GM21515 (cell line): ENCODE results near the gene RGS12.

Experiments
- ATAC-seq: cut with Tn5 transposase; IDR thresholded peaks from one replicate; pipeline ENCODE4 v1.9.1; 2021; ENCODE audit not compliant: unreplicated experiment

The RGS12 gene

DNA sequence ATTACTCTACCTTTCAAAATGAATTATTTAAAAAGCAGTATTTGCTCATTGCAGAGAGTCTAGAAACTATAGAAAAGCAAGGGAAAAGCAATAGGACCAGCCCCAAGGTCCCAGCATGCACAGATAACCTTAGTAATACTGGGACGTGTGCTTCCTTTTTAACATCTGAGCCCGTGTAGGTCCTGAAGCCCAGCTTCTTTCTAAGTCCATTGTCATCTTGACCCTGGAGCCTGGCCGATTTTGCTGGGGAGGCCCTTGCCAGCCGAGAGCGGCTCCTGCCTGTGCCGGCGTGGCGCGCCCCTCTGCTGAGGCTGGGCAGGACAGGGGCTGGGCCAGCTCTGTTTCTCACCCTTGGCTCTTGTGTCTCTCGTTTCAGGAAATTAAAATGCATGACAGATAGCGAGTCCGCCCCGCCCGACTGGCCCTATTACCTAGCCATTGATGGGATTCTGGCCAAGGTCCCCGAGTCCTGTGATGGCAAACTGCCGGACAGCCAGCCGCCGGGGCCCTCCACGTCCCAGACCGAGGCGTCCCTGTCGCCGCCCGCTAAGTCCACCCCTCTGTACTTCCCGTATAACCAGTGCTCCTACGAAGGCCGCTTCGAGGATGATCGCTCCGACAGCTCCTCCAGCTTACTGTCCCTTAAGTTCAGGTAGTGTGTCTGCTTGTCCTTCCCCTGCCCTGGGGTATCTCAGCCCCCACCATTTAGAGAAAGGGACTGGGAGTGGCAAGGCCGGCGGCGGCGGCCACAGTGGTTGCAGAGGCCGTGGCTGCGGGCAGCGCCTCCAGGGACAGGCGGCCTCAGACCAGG, 39.8 kb upstream of the RGS12 start:
- ATAC-seq, result no peak

DNA sequence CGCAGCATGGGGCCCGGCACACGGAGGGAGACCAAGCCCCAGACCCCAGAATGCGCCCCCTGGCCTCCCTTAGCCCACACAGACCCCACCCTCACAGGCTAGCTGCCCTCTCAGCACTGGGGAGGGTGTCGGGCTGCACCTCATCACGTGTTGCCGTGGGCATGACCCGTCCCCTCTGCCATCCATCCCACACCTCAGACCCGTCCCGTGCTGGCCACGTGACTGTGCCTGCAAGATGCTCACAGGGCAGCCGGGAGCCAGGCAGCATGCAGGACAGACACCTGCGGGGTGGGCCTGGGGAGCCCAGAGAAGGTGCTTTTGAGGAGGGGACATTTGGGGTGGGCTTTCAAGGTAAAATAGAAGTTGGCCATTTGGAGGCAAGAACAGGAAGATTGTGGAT, 39.0 kb upstream of the RGS12 start:
- ATAC-seq, result no peak

DNA sequence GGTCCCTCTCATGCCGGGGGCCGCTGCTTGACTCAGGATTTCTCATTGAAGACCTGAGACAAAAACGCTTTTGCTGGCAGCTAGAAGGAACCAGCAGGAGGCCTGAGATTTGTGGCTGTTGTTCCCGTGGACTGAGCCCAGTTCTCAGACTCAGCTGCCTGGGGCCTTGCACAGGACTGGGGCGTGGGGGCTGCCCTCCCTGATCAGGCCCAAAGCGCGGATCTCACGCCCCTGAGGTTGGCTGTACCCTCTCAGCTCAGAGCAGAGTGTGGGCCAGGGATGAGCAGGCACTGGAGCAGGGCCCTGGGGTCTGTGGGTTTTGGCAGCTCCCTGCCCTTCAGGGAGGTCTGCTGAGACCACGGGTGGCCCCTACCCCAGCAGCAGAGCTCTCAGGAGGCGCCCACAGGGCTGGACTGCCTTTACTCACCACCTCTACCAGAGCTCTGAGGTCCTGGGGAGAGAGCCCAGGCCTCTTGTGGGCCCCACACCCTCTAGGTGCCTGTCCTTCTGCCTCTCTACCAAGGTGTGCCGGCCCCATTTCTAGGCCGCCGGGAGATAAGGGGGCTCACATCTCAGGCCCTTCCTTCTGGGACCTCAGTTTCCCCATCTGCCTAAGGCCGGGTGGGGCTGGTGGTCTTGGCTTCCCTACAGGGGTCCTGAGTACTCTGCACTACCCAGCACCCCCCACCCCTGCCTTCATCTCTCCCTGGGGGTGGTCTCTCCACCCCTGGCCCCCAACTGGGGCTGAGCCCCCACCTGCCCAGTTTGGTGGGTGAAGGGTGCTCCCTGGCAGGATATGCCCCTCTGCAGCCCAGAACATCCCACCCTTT, 38.3 kb upstream of the RGS12 start:
- ATAC-seq, result no peak

DNA sequence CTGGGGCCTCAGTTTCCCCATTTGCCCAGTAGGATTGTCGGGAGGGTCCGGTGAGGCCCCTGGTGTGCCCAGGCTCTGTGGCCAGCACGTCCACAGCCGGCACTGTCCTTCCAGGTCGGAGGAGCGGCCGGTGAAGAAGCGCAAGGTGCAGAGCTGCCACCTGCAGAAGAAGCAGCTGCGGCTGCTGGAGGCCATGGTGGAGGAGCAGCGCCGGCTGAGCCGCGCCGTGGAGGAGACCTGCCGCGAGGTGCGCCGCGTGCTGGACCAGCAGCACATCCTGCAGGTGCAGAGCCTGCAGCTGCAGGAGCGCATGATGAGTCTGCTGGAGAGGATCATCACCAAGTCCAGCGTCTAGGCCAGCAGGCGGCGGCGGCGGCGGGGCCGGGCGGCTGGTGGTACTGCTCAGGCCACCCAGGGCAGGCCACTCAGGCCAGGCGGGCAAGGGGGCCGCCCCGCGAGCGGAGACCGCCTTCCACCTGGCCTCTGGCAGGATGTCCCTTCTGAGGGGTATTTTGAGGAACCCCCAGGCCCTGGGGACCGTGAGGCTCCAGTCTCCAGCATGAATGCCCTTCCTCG, 37.1 kb upstream of the RGS12 start:
- ATAC-seq, result no peak

DNA sequence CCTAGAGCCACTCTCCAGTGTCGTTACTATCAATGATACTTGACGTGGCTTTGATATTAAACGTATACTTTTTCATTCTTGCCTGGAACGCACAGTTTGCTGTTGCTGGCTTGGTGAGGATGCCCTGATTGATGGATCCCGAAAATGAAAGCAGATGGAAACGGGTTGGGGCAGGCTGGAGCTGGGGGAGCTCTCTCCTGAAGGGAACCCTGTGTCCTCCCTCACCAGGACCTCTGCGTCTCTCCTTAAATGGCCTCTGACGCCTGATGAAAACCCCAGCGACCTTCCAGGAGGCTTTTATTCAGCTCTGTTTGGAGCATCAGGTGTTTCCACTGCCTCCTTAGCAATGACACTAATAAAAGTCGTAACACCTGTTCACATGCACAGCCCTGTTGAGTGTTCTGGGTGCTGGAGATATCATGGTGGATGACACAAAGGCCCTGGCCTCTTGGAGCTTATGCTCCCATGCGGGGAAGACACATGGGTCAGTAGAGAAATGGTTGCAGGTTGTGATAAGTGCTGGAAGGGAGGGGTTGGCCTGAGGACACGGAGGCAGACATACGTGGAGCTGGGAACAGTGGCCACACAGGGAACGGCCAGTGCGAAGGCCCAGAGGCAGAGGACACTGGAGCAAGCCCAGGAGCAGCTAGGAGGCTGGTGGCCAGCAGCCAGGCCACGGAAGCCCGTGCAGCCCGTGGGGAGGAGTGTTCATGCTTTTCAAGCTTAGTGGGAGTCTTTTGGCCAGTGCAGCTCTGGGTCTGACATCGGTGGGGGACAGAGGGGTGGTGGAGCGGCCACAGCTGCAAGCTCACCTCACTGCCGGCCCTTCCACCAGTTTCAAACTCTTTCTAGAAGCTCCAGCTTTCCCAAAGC, 36.4 kb upstream of the RGS12 start:
- ATAC-seq, result no peak

DNA sequence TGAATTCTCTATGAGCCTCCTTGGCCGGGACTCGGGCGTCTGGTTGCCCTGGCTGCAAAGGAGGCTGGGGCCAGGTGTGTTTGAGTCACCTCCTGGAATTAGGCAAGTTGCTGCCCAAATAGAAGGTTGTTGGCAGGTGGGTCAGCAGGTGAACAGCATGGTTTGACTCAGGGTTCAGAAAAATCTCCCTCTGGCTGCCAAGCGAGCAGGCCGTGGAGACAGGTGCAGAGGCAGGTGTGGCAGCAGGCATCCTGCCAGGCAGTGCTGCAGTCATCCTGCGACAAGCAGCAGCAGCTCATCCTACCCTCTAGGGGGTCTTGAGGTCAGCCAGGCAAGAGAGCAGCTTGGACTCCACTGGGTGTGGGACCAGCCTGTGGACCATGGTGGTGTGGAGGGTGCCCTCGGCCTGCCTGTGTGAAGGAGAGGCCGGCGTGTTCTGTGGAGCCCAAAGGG, 35.7 kb upstream of the RGS12 start:
- ATAC-seq, result no peak

DNA sequence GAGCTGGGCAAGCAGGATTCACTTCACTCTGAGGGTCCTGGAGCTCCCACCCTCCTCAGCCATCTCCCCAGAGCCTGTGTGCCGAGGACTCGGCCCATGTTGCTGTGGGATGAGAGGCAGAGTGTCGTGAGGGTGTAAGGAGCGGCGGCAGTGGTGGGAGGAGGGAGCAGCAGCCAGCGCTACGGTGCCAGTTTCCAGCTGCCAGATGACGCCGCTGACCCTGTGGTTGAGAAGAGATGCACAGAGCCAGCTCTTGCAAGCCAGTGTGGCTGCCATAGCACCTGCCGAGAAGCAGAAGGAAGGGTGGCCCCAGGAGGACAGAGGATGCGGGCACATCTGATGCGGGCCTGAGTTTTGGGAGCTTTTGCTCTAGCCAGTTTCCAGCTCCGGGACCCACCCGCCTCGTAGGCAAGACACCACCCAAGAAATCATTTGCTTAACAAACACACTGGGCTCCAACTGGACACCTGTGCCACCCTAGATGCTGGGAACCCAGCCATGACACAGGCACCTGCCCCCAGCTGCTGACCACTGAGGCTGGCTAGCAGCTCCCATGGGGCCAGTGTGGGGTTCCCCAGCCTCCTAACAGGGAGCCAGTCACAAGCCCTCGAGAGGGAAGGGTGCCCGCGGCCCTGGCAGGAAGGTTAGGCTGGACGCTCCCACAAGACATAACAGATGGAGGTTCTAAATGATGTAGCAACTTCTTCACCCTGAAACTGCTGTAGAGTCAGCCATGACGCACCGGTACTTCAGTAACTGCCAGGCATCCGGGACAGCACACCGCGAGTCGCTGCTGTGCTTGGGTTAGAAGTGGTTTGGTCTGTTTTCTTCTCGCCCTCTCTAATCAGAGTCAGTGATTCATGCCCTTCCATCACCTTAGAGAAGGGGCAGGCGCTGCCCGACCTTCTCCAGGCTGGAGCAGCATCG, 35.0 kb upstream of the RGS12 start:
- ATAC-seq, result no peak

DNA sequence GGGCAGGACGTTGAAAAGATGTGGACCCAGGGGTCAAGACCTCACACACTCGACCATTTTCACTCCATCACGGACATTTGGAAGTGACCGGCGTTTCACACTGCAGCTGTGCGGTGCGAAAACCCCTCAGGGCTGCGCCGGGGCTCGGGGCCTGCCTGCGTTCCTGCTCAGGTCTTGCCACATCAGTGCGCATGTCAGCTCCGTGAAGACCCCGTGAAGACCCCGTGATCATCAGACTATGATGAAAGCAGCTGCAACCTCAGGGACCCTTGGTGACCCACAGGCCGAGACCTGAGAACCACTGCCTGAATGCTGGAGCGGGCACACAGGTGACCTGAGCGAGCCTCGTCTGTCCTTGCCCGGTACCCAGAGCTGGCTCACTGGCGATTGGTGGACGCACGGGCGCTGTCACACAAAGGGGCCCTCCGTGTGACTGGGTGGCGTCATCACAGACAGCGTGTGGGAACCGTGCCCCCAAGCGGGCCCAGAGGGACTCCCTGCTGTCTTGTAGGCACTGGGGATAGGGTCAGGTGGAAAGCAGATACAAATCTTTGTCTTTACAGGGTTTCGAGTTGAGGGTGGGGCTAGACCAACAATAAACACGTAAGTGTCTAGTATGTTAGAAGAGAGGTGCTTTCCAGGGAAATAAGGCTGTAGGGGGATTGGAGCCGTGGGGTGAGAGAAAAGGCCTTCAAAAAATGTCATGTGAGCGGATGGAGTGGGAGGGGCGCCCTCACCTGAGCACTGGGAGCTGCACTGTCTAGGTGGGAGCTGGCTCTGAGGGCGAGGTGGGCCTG, 31.2 kb upstream of the RGS12 start:
- no peak for ATAC-seq

DNA sequence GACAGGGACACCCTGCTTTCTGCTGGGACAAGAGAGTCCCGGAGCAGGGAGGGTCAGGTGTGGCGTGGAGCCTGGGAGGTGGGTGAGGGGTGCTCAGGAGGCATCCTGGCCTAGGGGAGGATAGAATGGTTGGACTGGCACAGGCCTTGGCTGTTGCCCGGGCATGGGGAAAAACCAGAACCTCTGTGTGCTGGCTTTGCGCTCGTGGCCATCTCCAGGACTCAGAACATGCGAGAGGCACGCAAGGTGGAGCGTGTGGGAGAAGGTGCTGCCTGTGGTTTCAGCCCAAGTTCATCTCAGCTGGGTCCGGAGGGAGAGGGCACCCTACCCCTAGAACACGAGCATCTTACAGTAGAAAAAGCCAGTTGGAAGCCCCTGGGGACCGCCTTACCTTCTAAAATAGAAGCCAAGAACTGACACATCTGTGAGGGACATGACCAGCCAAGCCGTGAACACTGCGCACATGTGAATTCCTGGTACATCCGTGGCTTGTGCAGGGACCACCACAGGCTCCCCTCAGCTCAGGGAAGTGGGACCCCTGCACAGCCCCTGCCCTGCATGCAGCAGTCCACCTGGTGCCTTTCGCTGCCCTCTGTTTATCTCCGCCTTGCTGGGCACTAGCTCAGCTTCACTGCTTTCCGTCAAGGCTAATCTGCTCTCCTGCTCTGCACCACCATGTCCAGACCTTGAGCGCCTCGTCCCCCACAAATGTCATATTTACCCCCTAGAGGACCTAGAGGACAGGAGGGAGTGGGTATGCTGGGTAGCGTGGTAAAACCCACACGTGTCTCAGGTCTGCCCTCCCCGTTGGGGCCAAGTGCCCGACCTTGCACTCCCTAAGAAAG, 30.4 kb upstream of the RGS12 start:
- no peak for ATAC-seq

DNA sequence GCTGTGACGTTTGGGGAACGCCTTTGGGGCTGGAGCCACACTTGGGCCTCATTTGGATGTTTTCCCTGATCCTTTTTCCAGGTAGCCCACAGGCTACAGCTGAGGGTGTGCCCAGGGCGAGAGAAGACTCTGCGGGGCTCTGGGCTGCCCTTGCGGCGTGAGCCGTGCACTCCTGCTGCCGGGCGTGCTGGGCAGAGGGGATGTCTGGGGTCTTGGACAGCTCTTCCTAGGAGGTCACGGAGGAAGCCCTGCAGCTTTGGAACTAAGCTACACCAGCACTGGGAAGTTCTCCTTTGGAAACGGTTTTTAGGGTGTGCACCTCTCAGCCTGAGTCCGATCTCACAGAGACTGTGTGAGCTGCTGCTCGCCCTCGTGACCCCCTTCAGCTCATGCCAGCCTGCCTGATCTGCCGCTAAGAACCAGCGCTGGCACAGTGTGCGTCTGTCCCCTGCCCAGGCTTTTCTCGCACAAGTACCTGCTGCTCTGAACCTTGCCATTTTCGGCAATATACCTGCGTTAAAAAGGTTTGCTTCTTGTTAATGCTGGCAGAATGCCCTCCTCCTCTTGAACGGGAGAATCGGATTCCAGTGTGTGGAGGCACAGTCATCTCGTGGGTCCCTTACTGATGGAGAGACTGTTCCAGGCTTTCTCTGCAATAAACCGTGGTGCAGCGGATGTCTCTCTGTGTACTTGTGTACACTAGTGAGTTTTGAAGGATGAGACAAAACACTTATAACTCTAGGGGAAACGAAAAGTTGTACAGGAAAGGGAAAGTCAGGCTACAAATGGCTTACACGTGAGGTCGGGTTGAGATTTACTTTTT, 29.6 kb upstream of the RGS12 start:
- no peak for ATAC-seq

DNA sequence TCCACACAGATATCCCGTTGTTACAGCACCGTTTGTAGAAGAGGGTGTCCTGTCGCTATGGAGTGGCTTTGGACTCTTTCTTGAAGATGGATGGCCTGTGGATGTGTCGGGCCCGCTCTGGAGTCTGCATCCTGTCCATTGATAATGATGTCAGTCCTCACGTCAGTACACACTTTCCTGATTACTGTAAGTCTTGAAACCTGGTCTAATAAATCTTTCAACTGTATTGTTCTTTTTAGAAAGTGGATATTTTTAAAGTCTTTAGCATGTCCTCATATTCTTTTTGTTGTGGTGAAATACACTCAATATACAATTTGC, 29.0 kb upstream of the RGS12 start:
- ATAC-seq, result no peak

DNA sequence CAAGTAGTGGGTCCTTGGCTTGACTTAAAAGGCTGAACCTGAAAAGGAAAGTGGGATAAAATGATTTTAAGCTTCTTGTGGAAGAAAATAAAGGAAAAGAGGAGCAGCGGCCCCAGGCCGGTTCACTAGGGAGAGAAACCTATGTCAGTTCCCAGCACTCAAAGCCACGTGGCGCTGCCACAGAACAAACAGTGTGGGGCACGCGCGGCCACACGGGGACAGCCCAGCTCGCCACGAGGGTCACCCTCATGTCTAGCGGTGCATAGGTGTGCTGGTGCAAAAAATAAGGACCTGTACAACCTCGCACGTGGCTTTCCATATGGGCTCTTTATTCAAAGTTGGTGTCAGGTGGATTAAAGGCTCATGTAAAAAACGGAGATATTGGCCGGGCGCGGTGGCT, 26.7 kb upstream of the RGS12 start:
- no peak for ATAC-seq

DNA sequence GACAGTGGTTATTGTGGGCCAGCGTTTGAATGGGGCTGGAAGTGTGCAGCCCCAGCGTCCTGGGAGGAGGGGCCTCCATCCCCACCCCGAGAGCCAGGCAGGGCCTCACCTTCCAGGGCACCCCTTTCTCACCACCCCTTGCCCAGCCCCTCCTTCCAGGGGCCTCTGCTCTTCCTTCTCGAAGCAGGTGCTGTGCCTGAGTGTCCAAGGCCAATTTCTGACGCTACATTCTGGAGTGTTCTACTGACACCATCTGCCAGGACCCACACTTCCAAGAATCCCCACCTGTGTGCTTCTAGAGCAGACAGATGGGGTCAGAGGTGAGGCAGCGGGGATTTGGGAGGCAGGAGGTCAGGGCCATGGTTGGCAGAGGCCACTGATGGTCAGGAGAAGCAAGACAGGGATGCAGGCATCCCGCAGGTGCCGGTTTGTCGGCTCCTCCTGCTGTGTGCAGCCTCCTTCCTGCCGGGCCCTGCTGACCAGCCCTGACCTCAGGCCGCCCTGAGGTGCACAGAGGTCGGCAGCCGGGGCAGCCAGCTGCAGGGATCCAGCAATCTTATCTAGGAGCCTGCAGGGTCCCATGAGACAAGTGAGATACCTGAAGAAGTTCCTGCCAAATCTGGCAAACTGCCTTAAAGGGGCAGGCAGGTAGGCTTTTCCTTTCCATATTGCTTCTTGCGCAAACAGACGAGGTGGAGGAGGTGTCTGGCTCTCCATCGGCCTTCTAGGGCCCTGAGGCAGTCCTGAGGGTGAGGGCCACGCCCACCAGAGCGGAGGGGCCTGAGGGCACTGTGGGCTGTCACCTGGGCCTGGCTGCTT, 25.0 kb upstream of the RGS12 start:
- ATAC-seq, result no peak

DNA sequence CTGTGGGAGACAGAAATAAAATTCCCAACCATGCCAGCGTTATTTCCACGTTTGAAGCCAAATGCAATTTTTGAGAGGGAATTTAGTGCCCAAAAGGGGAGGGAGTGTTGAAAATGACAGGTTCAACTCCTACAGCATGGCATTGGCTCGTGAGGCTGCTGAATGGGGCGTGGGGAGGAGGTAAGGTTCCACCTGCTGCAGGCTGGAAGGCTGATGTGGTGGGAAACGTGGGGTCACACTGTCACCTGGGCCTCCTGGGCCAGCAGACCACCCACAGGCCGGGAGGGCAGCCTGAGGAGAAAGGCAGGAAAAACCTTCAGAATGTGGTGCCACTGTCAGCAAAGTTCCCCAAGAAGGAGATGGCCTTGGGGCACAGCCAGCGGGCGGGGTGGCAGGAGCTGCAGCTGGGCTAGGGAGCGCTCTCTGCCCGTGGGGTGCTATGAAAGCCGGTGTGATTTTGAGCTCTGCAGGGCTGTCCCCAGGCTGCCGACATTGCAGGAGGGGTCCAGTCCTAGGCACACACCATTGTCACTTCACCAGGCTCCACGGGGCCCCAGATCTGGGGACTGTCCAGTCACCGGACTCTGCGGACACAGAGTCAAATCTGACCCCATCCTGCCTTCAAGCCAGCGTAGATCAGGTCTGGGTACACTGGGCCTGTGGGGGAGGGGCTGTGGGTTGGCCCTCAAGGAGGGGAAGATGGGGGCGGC, 24.3 kb upstream of the RGS12 start:
- no peak for ATAC-seq

DNA sequence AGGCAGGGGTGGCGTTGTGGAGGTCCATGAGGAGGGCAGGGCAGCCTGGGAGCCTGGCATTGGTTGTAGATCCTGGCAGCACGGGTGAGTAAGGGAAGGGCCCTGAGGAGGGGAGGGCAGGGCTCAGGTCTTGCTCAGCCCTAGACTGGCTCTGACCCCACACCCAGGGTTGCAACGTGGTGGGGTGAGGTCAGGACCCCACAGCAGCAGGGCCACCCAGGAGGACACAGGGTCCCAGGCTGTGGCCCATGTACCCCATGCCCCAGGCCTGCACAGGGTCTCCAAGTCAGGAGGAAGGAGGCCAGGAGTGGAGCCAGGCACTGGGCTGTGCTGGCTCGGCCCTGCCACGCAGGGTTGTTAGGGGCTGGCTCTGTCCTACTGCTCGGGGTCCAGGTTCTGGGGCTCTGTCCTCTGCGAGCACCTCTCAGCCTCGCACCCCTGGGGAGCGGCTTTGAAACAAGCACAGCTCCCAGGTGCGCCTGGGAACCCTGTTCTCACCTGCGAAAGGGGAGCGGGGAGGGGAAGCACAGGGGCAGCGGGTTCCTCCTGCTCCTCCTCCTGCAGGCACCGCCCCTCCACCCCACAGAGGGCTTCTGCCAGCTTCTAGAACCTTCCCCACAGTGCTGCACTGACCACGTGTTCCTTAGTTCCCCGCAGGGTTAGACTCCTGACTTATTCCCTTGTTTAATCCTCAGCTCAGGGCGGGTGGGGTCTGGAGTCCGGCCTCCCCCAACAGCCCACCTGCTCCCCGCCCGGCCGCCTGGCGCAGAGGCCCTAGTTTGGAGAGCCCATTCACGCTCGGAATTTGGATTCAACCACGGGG, 23.5 kb upstream of the RGS12 start:
- no peak for ATAC-seq
